ELF-1 (cell line): ENCODE data around the gene EHBP1.

ENCODE experiments used
- DNase-seq: peaks from one replicate; pipeline ENCODE4 v3.0.0-alpha.2; 2016; ENCODE audit warnings: low read depth, low spot score

EHBP1 gene

GRCh38 chr2:63051042-63051794 lies 345.7 kb downstream of the EHBP1 start:
- DNase-seq, result peak; percentile 67

GRCh38 chr2:63051795-63052333 lies 346.4 kb downstream of the EHBP1 start:
- DNase-seq, result peak; percentile 14

GRCh38 chr2:63052411-63053080 lies 347.0 kb downstream of the EHBP1 start:
- DNase-seq, result peak; percentile 43

- DNase-seq, result peak; percentile 32
Measured at GRCh38 chr2:63053081-63053888, 347.8 kb downstream of the EHBP1 start.

GRCh38 chr2:63053889-63054602 lies 348.5 kb downstream of the EHBP1 start:
- peak; percentile 92 for DNase-seq

GRCh38 chr2:63054841-63055225 lies 349.3 kb downstream of the EHBP1 start:
- no peak for DNase-seq

- DNase-seq, result peak; percentile 55
Measured at GRCh38 chr2:63055226-63056106, 350.0 kb downstream of the EHBP1 start.

GRCh38 chr2:63056107-63057050 lies 350.9 kb downstream of the EHBP1 start:
- peak; percentile 63 for DNase-seq

- peak; percentile 42 for DNase-seq
Measured at GRCh38 chr2:63057249-63058143, 352.0 kb downstream of the EHBP1 start.

- peak; percentile 68 for DNase-seq
Measured at GRCh38 chr2:63058144-63058920, 352.8 kb downstream of the EHBP1 start.

- peak; percentile 72 for DNase-seq
Measured at GRCh38 chr2:63058921-63059792, 353.6 kb downstream of the EHBP1 start.

- DNase-seq, result peak; percentile 16
Measured at GRCh38 chr2:63059793-63060471, 354.4 kb downstream of the EHBP1 start.

- DNase-seq, result no peak
Measured at GRCh38 chr2:63060472-63060991, 355.0 kb downstream of the EHBP1 start.

GRCh38 chr2:63064197-63064596 lies 358.7 kb downstream of the EHBP1 start:
- DNase-seq, result no peak

- no peak for DNase-seq
Measured at GRCh38 chr2:63064661-63065060, 359.1 kb downstream of the EHBP1 start.

GRCh38 chr2:63066265-63066664 lies 360.8 kb downstream of the EHBP1 start:
- DNase-seq, result no peak
